ENCODE data around the gene HNRNPL. TPM values are rescaled to one million over a fixed set of nuclear protein-coding genes. Genes with fewer than 3 reads are reported as not detected.

HNRNPL gene
- total RNA-seq, 1 experiment from 2014 or later, result 443 TPM

- DNase-seq, result no peak
- no peaks in the 10 kb centered on the region for H3K27me3 ChIP-seq (replicated peaks; ENCODE audit: control insufficient read depth, insufficient read depth, low read length)
- CTCF ChIA-PET, result interaction anchor here (0.6 to 1.8 kb wide), 4 partner anchors 31 to 47 kb away, joined by 3 to 11 read pairs (median 5); partner anchors contain the start of genes MRPS12 and SARS2
- peaks cover 54% of the 10 kb centered on the region for H3K4me1 ChIP-seq
- Mint-ChIP-seq H3K4me1 (ENCODE audit: low read depth, unreplicated experiment) (peaks cover 16% of the 10 kb centered on the region), H3K27ac (ENCODE audit: unreplicated experiment) (peak overlapping the region; percentile 54), H3K36me3 (ENCODE audit: insufficient read depth, unreplicated experiment) (peaks cover 10% of the 10 kb centered on the region), H3K4me3 (ENCODE audit: unreplicated experiment) (no peak overlapping the region), H3K27me3 (ENCODE audit: insufficient read depth, unreplicated experiment) (no peaks in the 10 kb centered on the region), H3K9me3 (ENCODE audit: unreplicated experiment) (no peaks in the 10 kb centered on the region)
- intact Hi-C loops (cut with micrococcal nuclease; ENCODE audit: unreplicated experiment), result no loop called here
- BruUV-seq (replicated peaks), result no TSS peak
- H3K9me3 ChIP-seq, result no peaks in the 10 kb centered on the region
- no peak overlapping the region for H3K4me3 ChIP-seq (ENCODE audit: low read depth, low read length)
- no peaks in the 10 kb centered on the region for H3K36me3 ChIP-seq (ENCODE audit: control insufficient read depth, insufficient read depth, low read length)
- POLR2A ChIA-PET, result interaction anchor here (0.6 to 1.2 kb wide), 4 partner anchors 16 to 52 kb away, joined by 4 to 12 read pairs (median 6); partner anchors contain the start of genes ECH1, HNRNPL, NFKBIB and SIRT2
- TF ChIP-seq CTCF (IDR thresholded peaks at IDR 0.05; ENCODE audit: insufficient read depth in 1 of 2, low read depth in 1 of 2, low read length in 1 of 2, severe bottlenecking in 1 of 2, unreplicated experiment in 1 of 2), result no peak
Measured at GRCh38 chr19:38883286-38883685, 33.5 kb upstream of the HNRNPL start.

DNA sequence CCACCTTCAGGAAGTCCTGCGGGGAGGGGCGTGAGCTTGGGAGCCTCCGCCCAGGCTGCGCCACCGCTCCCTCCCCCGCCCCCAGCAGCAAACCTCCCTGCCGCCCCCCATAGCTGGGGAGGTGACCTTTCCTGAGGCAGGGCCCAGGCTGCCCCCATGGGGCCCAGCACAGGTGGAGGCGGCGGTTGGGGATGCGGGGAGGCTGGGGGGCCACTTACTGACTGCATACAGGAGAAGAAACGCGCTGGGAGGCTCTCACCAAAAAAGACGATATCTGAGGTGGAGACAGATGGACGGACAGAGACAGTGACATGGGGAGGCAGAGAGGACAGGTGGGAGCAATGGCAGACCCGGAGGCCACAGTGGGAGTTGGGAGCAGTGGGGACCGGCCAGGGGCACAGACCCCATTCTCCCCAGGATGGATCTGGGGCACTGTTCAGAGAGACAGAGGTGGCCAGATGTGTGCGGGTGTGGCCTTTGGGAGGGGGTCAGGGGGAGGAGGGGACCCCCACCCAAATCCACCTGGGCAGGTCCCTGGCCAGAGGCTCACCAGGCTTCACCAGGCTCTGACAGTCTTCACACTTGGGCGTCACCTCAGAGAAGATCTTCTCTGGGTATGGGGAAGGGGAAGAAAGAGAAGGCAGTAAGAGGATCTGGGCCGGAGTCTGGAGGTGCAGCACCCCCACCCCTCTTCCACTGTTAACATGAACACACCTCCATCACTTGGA lies 31.3 kb upstream of the HNRNPL start:
- ChIA-PET POLR2A (no interaction called here), CTCF (no interaction called here)
- no peak overlapping the region for H3K4me3 ChIP-seq (ENCODE audit: low read depth, low read length)
- no peaks in the 10 kb centered on the region for H3K36me3 ChIP-seq (ENCODE audit: control insufficient read depth, insufficient read depth, low read length)
- no peak for TF ChIP-seq CTCF (IDR thresholded peaks at IDR 0.05; ENCODE audit: insufficient read depth in 1 of 2, low read depth in 1 of 2, low read length in 1 of 2, severe bottlenecking in 1 of 2, unreplicated experiment in 1 of 2)
- intact Hi-C loops (cut with micrococcal nuclease; ENCODE audit: unreplicated experiment), result no loop called here
- DNase-seq, result no peak
- no peaks in the 10 kb centered on the region for H3K27me3 ChIP-seq (replicated peaks; ENCODE audit: control insufficient read depth, insufficient read depth, low read length)
- Mint-ChIP-seq H3K4me3 (ENCODE audit: unreplicated experiment) (no peak overlapping the region), H3K9me3 (ENCODE audit: unreplicated experiment) (no peaks in the 10 kb centered on the region), H3K27me3 (ENCODE audit: insufficient read depth, unreplicated experiment) (no peaks in the 10 kb centered on the region), H3K27ac (ENCODE audit: unreplicated experiment) (peak overlapping the region; percentile 64), H3K4me1 (ENCODE audit: low read depth, unreplicated experiment) (peaks cover 32% of the 10 kb centered on the region), H3K36me3 (ENCODE audit: insufficient read depth, unreplicated experiment) (peaks cover 11% of the 10 kb centered on the region)
- no TSS peak for BruUV-seq (replicated peaks)
- peaks cover 56% of the 10 kb centered on the region for H3K4me1 ChIP-seq
- H3K9me3 ChIP-seq, result no peaks in the 10 kb centered on the region

GRCh38 chr19:38880076-38880881 lies 30.5 kb upstream of the HNRNPL start:
- POLR2A ChIA-PET, result no interaction called here
- Mint-ChIP-seq H3K27ac (ENCODE audit: unreplicated experiment) (peak overlapping the region; percentile 64), H3K4me3 (ENCODE audit: unreplicated experiment) (no peak overlapping the region), H3K9me3 (ENCODE audit: unreplicated experiment) (no peaks in the 10 kb centered on the region), H3K4me1 (ENCODE audit: low read depth, unreplicated experiment) (peaks cover 33% of the 10 kb centered on the region), H3K27me3 (ENCODE audit: insufficient read depth, unreplicated experiment) (no peaks in the 10 kb centered on the region), H3K36me3 (ENCODE audit: insufficient read depth, unreplicated experiment) (peaks cover 11% of the 10 kb centered on the region)
- no peak overlapping the region for H3K4me3 ChIP-seq (ENCODE audit: low read depth, low read length)
- intact Hi-C loops (cut with micrococcal nuclease; ENCODE audit: unreplicated experiment), result no loop called here
- BruUV-seq (replicated peaks), result no TSS peak
- no peaks in the 10 kb centered on the region for H3K27me3 ChIP-seq (replicated peaks; ENCODE audit: control insufficient read depth, insufficient read depth, low read length)
- DNase-seq, result no peak
- no peaks in the 10 kb centered on the region for H3K9me3 ChIP-seq
- TF ChIP-seq CTCF (IDR thresholded peaks at IDR 0.05; ENCODE audit: insufficient read depth in 1 of 2, low read depth in 1 of 2, low read length in 1 of 2, severe bottlenecking in 1 of 2, unreplicated experiment in 1 of 2), result no peak
- peaks cover 55% of the 10 kb centered on the region for H3K4me1 ChIP-seq
- CTCF ChIA-PET, result no interaction called here
- H3K36me3 ChIP-seq (ENCODE audit: control insufficient read depth, insufficient read depth, low read length), result no peaks in the 10 kb centered on the region

Data from Caco-2 (cell line).